Measurements from ENCODE around the gene ENGASE. TPM values are rescaled to one million over a fixed set of nuclear protein-coding genes. Genes with fewer than 3 reads are reported as not detected.

The ENGASE gene
- total and polyA plus RNA-seq, 2 donors (not counting 1 experiment from before 2014, with no cell fraction given) = 92.1 to 122 TPM

DNA sequence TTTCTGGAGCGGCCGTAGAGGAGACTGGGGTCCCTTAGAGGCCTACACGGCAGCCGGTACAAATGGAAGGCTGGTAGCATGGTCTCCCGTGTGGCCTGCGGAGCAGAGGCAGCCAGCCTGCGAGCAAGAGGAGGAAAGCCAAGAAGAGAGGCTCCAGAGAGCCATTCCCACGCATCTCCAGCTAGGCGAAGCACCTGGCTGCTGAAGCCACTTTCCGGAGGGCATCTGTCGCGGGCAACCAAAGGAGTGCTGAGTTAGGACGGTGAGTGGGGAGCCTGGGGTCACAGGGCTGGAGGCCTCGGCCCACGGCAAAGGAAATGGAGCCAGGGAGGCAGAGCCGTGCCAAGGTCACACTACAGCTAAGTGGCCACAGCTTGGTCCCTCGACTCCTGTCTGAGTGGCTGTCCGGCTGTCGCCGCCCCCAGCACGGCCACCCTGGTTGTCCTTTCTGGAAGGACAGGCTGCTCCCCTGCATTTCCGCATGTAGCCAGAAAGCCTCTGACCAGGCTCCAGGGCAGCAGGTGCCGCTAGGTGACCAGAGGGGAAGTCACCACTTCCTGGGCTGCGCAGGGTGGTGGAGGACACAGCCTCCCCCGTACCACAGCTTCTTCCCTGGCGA lies 33.7 kb downstream of the ENGASE start:
- Histone ChIP-seq H3K4me2 (replicated peaks; ENCODE audit: low read depth, low read length, poor library complexity, severe bottlenecking) (no peak overlapping the region), H3K36me3 (replicated peaks in 1 of 2; ENCODE audit: control extremely low read depth in 1 of 2, control insufficient read depth in 1 of 2, extremely low read depth in 1 of 2, insufficient read depth in 2 of 2, low read length in 1 of 2) (no peaks in the 10 kb centered on the region), H3K79me2 (ENCODE audit: control insufficient read depth, insufficient read depth, low read length) (no peaks in the 10 kb centered on the region), H3K4me3 (ENCODE audit: control extremely low read depth in 1 of 5, extremely low read depth in 1 of 5, insufficient read depth in 1 of 5, low read depth in 2 of 5, low read length in 4 of 5) (no peak overlapping the region), H3K27me3 (replicated peaks in 1 of 4; ENCODE audit: control extremely low read depth in 1 of 4, control insufficient read depth in 3 of 4, insufficient read depth in 4 of 4, low read length in 3 of 4) (peaks cover 0 to 10% (median 0%) of the 10 kb centered on the region in 4 experiments), H3K9me3 (ENCODE audit: control extremely low read depth in 1 of 3, control insufficient read depth in 2 of 3, insufficient read depth in 1 of 3, low read length in 2 of 3) (no peaks in the 10 kb centered on the region), H2AFZ (ENCODE audit: insufficient read depth, low read depth, low read length, poor library complexity, severe bottlenecking) (no peak overlapping the region), H3K4me1 (ENCODE audit: control insufficient read depth in 2 of 2, insufficient read depth in 2 of 2, low read length in 2 of 2) (no peaks in the 10 kb centered on the region), H4K20me1 (ENCODE audit: control insufficient read depth, insufficient read depth, low read length, poor library complexity, severe bottlenecking) (no peaks in the 10 kb centered on the region), H3K9ac (ENCODE audit: low read length) (no peak overlapping the region), H3K27ac (ENCODE audit: low read length in 2 of 2) (no peak overlapping the region)
- no peak overlapping the region for H3K4me3 Mint-ChIP-seq
- no peaks in the 10 kb centered on the region for H3K4me1 Mint-ChIP-seq
- CTCF ChIA-PET = interaction anchor here (2.0 to 11.4 kb wide), 2 partner anchors 21 to 284 kb away, joined by 5 to 50 read pairs; no protein-coding TSS in a partner anchor
- ATAC-seq (ENCODE audit: low read depth) (no peak), DNase-seq (no peak)
- no peak overlapping the region for H3K27ac Mint-ChIP-seq
- POLR2A ChIA-PET = no interaction called here
- no peaks in the 10 kb centered on the region for H3K27me3 Mint-ChIP-seq
- no peaks in the 10 kb centered on the region for H3K9me3 Mint-ChIP-seq (ENCODE audit: insufficient read depth)
- 81% methylated on average over 25 of the region's 26 CpGs for WGBS (ENCODE audit: insufficient coverage)
- TF ChIP-seq, protein P1, sequence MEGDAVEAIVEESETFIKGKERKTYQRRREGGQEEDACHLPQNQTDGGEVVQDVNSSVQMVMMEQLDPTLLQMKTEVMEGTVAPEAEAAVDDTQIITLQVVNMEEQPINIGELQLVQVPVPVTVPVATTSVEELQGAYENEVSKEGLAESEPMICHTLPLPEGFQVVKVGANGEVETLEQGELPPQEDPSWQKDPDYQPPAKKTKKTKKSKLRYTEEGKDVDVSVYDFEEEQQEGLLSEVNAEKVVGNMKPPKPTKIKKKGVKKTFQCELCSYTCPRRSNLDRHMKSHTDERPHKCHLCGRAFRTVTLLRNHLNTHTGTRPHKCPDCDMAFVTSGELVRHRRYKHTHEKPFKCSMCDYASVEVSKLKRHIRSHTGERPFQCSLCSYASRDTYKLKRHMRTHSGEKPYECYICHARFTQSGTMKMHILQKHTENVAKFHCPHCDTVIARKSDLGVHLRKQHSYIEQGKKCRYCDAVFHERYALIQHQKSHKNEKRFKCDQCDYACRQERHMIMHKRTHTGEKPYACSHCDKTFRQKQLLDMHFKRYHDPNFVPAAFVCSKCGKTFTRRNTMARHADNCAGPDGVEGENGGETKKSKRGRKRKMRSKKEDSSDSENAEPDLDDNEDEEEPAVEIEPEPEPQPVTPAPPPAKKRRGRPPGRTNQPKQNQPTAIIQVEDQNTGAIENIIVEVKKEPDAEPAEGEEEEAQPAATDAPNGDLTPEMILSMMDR (IDR thresholded peaks at IDR 0.05) = no peak
- no peak for TF ChIP-seq EZH2 (IDR thresholded peaks at IDR 0.05; ENCODE audit: borderline replicate concordance, insufficient read depth, low read depth, low read length, poor library complexity, severe bottlenecking)
- intact Hi-C loops (cut with micrococcal nuclease) = no loop called here

DNA sequence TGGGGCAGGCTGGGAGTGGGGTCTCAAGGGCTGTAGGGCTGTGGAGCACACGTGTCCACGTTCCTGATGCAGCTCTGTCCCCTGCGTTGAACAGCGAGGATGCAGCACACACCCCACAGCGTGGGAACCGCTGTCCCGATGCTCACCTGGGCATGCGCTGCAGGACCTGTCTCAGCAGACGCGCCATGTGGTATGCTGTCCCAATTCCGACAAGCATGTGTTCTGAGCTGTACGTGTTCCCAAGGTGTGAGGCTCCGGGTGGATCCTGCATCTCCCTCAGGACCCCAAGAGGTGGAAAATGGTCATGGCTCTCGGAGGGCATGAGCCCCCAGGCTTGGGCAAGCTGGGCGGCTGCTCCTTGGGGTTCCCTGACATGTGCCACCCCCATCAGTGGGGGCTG lies 34.2 kb downstream of the ENGASE start:
- Mint-ChIP-seq H3K4me1 (no peaks in the 10 kb centered on the region), H3K4me3 (no peak overlapping the region), H3K9me3 (ENCODE audit: insufficient read depth) (no peaks in the 10 kb centered on the region), H3K27me3 (peaks cover 1% of the 10 kb centered on the region), H3K27ac (no peak overlapping the region)
- no peaks in the 10 kb centered on the region for H3K79me2 ChIP-seq (ENCODE audit: control insufficient read depth, insufficient read depth, low read length)
- no peaks in the 10 kb centered on the region for H4K20me1 ChIP-seq (ENCODE audit: control insufficient read depth, insufficient read depth, low read length, poor library complexity, severe bottlenecking)
- H3K27me3 ChIP-seq (replicated peaks in 1 of 4; ENCODE audit: control extremely low read depth in 1 of 4, control insufficient read depth in 3 of 4, insufficient read depth in 4 of 4, low read length in 3 of 4) = peaks cover 0 to 7% (median 0%) of the 10 kb centered on the region in 4 experiments
- no peak overlapping the region for H3K27ac ChIP-seq (ENCODE audit: low read length in 2 of 2)
- ChIA-PET POLR2A (no interaction called here), CTCF (interaction anchor here (2.0 to 11.4 kb wide), 2 partner anchors 21 to 284 kb away, joined by 5 to 50 read pairs; no protein-coding TSS in a partner anchor)
- intact Hi-C loops (cut with micrococcal nuclease) = no loop called here
- no peak overlapping the region for H3K9ac ChIP-seq (ENCODE audit: low read length)
- DNase-seq = no peak
- H2AFZ ChIP-seq (ENCODE audit: insufficient read depth, low read depth, low read length, poor library complexity, severe bottlenecking) = no peak overlapping the region
- H3K4me3 ChIP-seq (ENCODE audit: control extremely low read depth in 1 of 5, extremely low read depth in 1 of 5, insufficient read depth in 1 of 5, low read depth in 2 of 5, low read length in 4 of 5) = no peak overlapping the region
- H3K36me3 ChIP-seq (replicated peaks in 1 of 2; ENCODE audit: control extremely low read depth in 1 of 2, control insufficient read depth in 1 of 2, extremely low read depth in 1 of 2, insufficient read depth in 2 of 2, low read length in 1 of 2) = no peaks in the 10 kb centered on the region
- no peaks in the 10 kb centered on the region for H3K9me3 ChIP-seq (ENCODE audit: control extremely low read depth in 1 of 3, control insufficient read depth in 2 of 3, insufficient read depth in 1 of 3, low read length in 2 of 3)
- ATAC-seq (ENCODE audit: low read depth) = no peak
- TF ChIP-seq EZH2 (IDR thresholded peaks at IDR 0.05; ENCODE audit: borderline replicate concordance, insufficient read depth, low read depth, low read length, poor library complexity, severe bottlenecking) = no peak
- TF ChIP-seq, protein P1 (IDR thresholded peaks at IDR 0.05) = no peak
- WGBS (ENCODE audit: insufficient coverage) = 85% methylated on average over 15 of the region's 15 CpGs
- no peak overlapping the region for H3K4me2 ChIP-seq (replicated peaks; ENCODE audit: low read depth, low read length, poor library complexity, severe bottlenecking)
- no peaks in the 10 kb centered on the region for H3K4me1 ChIP-seq (ENCODE audit: control insufficient read depth in 2 of 2, insufficient read depth in 2 of 2, low read length in 2 of 2)
